HG03066 (cell line): Measurements from ENCODE around the gene MYO15B.

Experiments
- ATAC-seq: cut with Tn5 transposase; IDR thresholded peaks from one replicate; pipeline ENCODE4 v1.9.1; 2021; ENCODE audit warnings: low read depth; ENCODE audit not compliant: unreplicated experiment

Gene MYO15B

DNA sequence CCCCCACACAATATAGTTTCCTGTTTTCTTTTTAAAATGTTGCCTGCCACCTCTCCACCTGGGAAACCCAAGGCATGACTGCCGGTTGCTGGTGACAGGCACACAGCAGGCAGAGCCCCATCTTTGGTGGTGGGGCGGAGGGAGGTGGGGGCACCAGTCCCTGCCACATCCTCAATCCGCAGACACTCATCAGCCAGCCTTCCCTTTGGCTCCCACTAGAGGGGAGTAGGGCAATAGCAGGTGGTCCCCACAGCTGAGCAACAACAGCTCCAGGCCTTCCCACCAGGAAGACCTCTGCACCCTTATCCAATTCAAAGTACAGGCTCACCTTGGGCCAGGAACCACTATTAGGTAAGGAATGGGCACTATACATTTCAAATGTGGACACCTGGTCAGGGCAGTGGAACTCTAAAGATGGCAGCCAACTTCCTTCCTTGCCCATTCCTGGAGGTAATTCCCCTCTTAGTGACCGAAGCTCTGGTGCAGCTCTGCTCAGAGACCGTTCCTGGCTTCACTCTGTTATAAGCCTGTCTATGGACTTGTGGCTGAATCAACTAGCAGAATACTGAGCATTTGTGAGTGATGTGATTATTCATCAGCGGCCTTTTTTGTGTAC, 65.4 kb downstream of the MYO15B start:
- no peak for ATAC-seq

DNA sequence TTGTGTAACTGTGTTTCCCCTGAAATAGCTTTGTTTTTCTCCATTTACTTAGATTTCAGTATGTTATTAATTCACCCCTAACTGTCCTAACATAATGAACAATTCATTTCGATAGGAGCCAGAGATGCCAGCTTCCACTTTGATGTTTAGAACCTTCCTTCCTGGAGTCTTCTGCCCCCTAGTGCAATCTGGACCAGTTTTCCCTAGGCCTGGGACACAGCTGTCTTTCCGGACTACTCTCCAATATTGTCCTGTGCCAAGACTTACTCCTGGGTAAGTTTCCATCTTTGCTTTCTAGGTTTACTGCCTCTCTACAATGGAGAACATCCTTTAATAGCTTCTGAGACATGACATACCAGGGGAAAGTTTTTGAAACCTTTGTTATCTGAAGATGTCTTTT, 66.6 kb downstream of the MYO15B start:
- ATAC-seq, result no peak

DNA sequence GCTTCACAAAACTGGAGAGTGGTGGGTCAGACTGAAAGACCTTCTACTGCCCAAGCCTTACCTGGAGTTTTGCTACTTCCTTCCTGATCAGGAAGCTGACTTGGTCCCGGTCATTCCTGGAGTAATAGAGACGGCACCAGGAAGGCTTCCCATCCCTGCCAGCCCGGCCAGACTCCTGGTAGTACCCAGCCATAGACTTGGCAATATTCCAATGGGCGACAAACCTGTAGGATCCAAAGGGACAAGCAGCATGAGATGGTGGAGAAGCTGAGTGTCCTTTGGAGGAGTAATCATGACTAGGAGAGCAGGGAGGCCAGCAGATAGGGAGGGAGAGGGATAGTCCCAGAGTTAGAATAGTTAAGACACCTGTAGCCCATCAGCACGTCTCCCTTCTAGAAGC, 70.6 kb downstream of the MYO15B start:
- ATAC-seq, result no peak

DNA sequence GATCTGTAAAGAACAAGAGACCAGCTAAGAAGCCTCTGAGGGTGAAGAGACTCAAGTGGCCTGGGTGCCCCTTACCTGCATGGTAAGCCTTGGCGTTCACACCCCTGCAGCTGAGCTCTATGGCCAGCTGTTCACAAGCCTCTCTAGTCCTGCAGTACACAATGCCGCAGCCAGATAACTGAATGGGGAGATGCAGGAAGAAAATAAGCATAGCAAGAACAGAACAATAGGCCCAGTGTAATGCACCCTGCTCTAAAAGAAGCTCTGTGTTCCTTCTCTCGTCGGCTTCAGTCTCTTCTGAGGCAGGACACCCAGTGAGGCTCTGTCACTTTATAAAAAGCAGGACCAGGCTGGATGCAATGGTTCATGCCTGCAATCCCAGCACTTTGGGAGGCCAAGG, 73.9 kb downstream of the MYO15B start:
- ATAC-seq, result no peak

DNA sequence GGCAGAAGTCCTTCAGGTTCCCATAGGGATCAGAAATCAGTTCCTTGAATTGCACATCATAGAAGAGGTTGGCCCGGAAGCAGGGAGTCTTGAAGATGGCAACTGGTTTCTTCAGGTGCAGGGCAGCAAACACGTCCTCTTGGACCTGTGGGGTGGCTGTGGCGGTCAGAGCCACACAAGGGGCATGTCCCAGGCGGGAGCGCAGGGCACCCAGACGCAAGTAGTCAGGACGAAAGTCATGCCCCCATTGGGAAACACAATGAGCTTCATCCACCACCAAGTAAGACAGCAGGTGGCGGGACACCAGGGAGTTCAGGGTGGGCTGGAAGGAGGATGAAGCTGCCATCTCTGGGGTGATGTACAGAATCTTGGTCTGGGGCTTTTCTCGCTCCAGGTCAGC, 74.9 kb downstream of the MYO15B start:
- ATAC-seq, result no peak

DNA sequence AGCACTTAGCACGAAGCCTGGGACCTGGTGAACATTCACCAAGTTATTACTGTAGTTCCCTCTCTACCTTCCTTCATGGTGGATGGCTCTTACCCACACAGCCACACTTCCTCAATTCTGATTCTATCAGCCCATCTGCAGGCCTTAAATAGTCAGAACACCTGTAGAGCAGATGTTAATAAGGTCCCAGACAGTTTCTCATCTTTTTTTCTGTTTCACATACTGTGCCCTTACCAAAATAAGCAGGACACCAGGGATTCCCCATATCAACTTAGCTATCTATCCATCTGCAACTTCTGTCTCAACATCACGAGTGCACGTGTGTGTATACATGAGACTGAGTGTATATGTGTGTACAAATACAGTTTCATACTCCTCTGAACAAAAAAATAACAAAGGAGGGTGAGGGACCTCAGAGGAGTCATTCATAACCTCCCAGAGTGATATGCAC, 76.5 kb downstream of the MYO15B start:
- peak; percentile 62 for ATAC-seq

GRCh38 chr17:75665981-75666380, 78.4 kb downstream of the MYO15B start:
- no peak for ATAC-seq

DNA sequence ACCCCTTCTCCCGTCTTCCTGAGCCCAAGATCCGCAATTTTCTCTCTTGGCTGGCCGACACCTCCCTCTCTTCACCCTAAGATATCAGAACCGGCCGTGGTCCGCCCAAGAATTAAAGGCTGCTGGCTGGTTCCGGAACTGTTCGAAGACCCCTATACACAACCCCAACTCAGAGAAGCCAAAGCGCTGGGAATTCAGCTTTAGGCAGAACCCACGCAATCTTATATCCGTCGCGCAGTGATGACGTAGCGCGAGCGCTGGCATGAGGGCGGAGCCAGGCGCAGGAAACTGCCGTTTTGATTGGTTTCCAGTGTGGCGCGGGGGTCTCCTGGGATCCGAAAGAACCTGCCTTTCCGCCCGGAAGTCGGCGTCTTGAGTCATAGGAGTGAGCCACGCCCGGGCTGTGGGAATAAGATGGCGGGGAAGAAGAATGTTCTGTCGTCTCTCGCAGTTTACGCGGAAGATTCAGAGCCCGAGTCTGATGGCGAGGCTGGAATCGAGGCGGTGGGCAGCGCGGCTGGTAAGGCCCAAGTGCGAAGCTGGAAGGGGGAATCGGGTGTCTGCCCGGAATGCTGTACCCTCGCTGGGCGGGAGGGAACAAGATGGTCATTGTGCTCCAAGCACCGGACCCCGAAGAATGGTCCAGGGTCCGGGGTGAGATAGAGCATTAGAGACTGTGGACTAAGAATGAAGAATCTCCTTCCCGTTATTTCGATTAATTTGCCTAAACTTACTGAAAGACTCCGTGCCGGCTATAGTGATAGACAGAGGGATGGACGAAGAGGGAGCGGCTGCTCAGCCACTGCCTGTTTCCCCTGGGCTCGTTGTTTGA, 79.6 kb downstream of the MYO15B start, which contains the start of the genes RECQL5 and SAP30BP:
RECQL5 (minus strand) TSS at position 196 of the 832 bp plus-strand sequence. CDS start 597 bp downstream, outside the sequence.
SAP30BP (plus strand) TSS at position 380 of the 832 bp plus-strand sequence; CDS start at position 415, 35 bp downstream.
- peak; percentile 69 for ATAC-seq

DNA sequence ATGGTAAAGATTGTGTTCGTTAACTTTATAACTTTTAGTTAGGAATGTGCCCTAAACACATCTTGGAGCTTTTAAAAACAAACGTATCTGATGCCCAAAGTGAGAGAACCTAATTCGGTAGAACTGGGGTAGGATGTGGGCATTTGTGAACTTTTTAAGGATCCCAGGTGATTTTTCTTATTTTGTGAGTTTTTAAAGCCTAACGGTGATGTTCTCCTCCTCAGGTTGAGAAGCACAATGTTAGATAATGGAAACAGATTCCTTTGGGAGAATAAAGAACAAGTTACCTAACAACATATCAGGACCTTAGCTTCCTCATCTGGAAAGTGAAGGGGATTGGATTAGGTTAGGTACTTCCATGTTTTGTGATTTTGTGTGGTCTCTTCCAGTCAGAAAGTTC, 80.2 kb downstream of the MYO15B start:
- ATAC-seq, result no peak

- no peak for ATAC-seq
Observed at GRCh38 chr17:75668489-75668888, 80.9 kb downstream of the MYO15B start.

- no peak for ATAC-seq
Observed at GRCh38 chr17:75670868-75671267, 83.3 kb downstream of the MYO15B start.

DNA sequence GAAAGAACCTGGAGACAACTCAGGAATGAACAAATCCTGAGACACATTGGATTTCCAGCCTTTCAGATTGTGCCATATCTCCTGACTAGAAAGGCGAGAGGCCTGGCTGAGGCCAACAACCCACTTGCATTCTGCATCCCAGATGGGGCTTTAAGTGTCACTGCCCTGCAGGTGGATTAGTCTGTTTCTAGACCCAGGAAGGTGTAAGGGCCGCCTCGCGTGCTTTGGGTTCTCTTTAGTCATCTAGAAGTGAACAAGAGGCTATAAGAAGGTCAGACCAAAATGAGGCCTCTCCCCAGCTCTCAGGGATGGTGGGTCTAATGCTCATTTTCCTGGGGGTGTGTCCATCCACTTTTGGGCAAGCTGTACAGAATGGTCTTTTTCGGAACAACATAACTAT, 84.4 kb downstream of the MYO15B start:
- no peak for ATAC-seq

- ATAC-seq, result no peak
Observed at GRCh38 chr17:75673487-75673886, 85.9 kb downstream of the MYO15B start.
